Erythroblast (primary cell): Measurements from ENCODE around the gene FNDC3B.

Experiments
- GATA1 ChIP-seq: IDR thresholded peaks from 2 replicates; pipeline ENCODE4 v1.6.1; 2011; ENCODE audit warnings: low read depth, mild to moderate bottlenecking, control low read depth, low read length, moderate library complexity
- POLR2A ChIP-seq: IDR thresholded peaks from 2 replicates; pipeline ENCODE4 v1.6.1; 2011; ENCODE audit warnings: mild to moderate bottlenecking, low read length

- TF ChIP-seq POLR2A (no peak), GATA1 (no peak)
Measured at GRCh38 chr3:172317481-172317880, 278.1 kb downstream of the FNDC3B start.
